ENCODE measurements around the gene CCNYL1. TPM values are rescaled to one million over a fixed set of nuclear protein-coding genes. Genes with fewer than 3 reads are reported as not detected.

CCNYL1 gene
- total and polyA plus RNA-seq, 2 donors (not counting 1 experiment from before 2014, with no cell fraction given): 8.8 to 18.4 TPM

- DNase-seq (ENCODE audit: low read depth in 2 of 2): no peak
- Histone ChIP-seq H3K4me3 (replicated peaks in 1 of 4; ENCODE audit: control extremely low read depth in 1 of 4, insufficient read depth in 1 of 4, low read depth in 3 of 4, low read length in 4 of 4) (no peak overlapping the region), H3K36me3 (ENCODE audit: control insufficient read depth, insufficient read depth, low read length) (no peaks in the 10 kb centered on the region), H3K79me2 (ENCODE audit: control insufficient read depth, insufficient read depth, low read length) (no peaks in the 10 kb centered on the region), H3K9me3 (ENCODE audit: control insufficient read depth, insufficient read depth, low read depth, low read length) (no peaks in the 10 kb centered on the region), H2AFZ (ENCODE audit: low read length) (no peak overlapping the region), H3K27ac (ENCODE audit: insufficient read depth, low read length) (no peak overlapping the region), H3K4me2 (ENCODE audit: extremely low read depth, insufficient read depth, low read length) (no peak overlapping the region), H3K9ac (ENCODE audit: insufficient read depth, low read length) (no peak overlapping the region), H4K20me1 (ENCODE audit: control insufficient read depth, extremely low read depth, insufficient read depth, low read length) (no peaks in the 10 kb centered on the region), H3K4me1 (ENCODE audit: control insufficient read depth, extremely low read depth, insufficient read depth, low read length) (no peaks in the 10 kb centered on the region), H3K27me3 (ENCODE audit: control insufficient read depth, insufficient read depth, low read length) (no peaks in the 10 kb centered on the region)
- TF ChIP-seq CTCF (conservative IDR thresholded peaks at IDR 0.05 in 1 of 2, IDR thresholded peaks at IDR 0.05 in 1 of 2; ENCODE audit: low read depth in 1 of 2, low read length in 2 of 2): no peak
- TF ChIP-seq EZH2 (IDR thresholded peaks at IDR 0.05; ENCODE audit: low read length, missing control alignments): no peak
Observed at GRCh38 chr2:207765547-207765946, 54.1 kb downstream of the CCNYL1 start.

GRCh38 chr2:207766041-207766551 is 54.7 kb downstream of the CCNYL1 start:
- no peak overlapping the region for H3K9ac ChIP-seq (ENCODE audit: insufficient read depth, low read length)
- no peaks in the 10 kb centered on the region for H3K4me1 ChIP-seq (ENCODE audit: control insufficient read depth, extremely low read depth, insufficient read depth, low read length)
- H3K4me3 ChIP-seq (replicated peaks in 1 of 4; ENCODE audit: control extremely low read depth in 1 of 4, insufficient read depth in 1 of 4, low read depth in 3 of 4, low read length in 4 of 4): no peak overlapping the region
- H3K79me2 ChIP-seq (ENCODE audit: control insufficient read depth, insufficient read depth, low read length): no peaks in the 10 kb centered on the region
- H3K4me2 ChIP-seq (ENCODE audit: extremely low read depth, insufficient read depth, low read length): no peak overlapping the region
- H3K9me3 ChIP-seq (ENCODE audit: control insufficient read depth, insufficient read depth, low read depth, low read length): no peaks in the 10 kb centered on the region
- H2AFZ ChIP-seq (ENCODE audit: low read length): no peak overlapping the region
- H3K27me3 ChIP-seq (ENCODE audit: control insufficient read depth, insufficient read depth, low read length): no peaks in the 10 kb centered on the region
- no peak for DNase-seq (ENCODE audit: low read depth in 2 of 2)
- H3K36me3 ChIP-seq (ENCODE audit: control insufficient read depth, insufficient read depth, low read length): no peaks in the 10 kb centered on the region
- no peak for TF ChIP-seq CTCF (conservative IDR thresholded peaks at IDR 0.05 in 1 of 2, IDR thresholded peaks at IDR 0.05 in 1 of 2; ENCODE audit: low read depth in 1 of 2, low read length in 2 of 2)
- no peak for TF ChIP-seq EZH2 (IDR thresholded peaks at IDR 0.05; ENCODE audit: low read length, missing control alignments)
- H4K20me1 ChIP-seq (ENCODE audit: control insufficient read depth, extremely low read depth, insufficient read depth, low read length): no peaks in the 10 kb centered on the region
- no peak overlapping the region for H3K27ac ChIP-seq (ENCODE audit: insufficient read depth, low read length)

- no peaks in the 10 kb centered on the region for H4K20me1 ChIP-seq (ENCODE audit: control insufficient read depth, extremely low read depth, insufficient read depth, low read length)
- H3K9me3 ChIP-seq (ENCODE audit: control insufficient read depth, insufficient read depth, low read depth, low read length): no peaks in the 10 kb centered on the region
- H3K4me3 ChIP-seq (replicated peaks in 1 of 4; ENCODE audit: control extremely low read depth in 1 of 4, insufficient read depth in 1 of 4, low read depth in 3 of 4, low read length in 4 of 4): no peak overlapping the region
- H3K9ac ChIP-seq (ENCODE audit: insufficient read depth, low read length): no peak overlapping the region
- H3K27me3 ChIP-seq (ENCODE audit: control insufficient read depth, insufficient read depth, low read length): no peaks in the 10 kb centered on the region
- no peaks in the 10 kb centered on the region for H3K4me1 ChIP-seq (ENCODE audit: control insufficient read depth, extremely low read depth, insufficient read depth, low read length)
- no peaks in the 10 kb centered on the region for H3K36me3 ChIP-seq (ENCODE audit: control insufficient read depth, insufficient read depth, low read length)
- H3K79me2 ChIP-seq (ENCODE audit: control insufficient read depth, insufficient read depth, low read length): no peaks in the 10 kb centered on the region
- H3K4me2 ChIP-seq (ENCODE audit: extremely low read depth, insufficient read depth, low read length): no peak overlapping the region
- H2AFZ ChIP-seq (ENCODE audit: low read length): no peak overlapping the region
- peak in 1 of 2 donors; percentile 15 for DNase-seq (ENCODE audit: low read depth in 2 of 2)
- no peak overlapping the region for H3K27ac ChIP-seq (ENCODE audit: insufficient read depth, low read length)
- TF ChIP-seq EZH2 (IDR thresholded peaks at IDR 0.05; ENCODE audit: low read length, missing control alignments): no peak
- TF ChIP-seq CTCF (conservative IDR thresholded peaks at IDR 0.05 in 1 of 2, IDR thresholded peaks at IDR 0.05 in 1 of 2; ENCODE audit: low read depth in 1 of 2, low read length in 2 of 2): no peak
Observed at GRCh38 chr2:207766697-207767460, 55.4 kb downstream of the CCNYL1 start.

Data from fibroblast of lung (primary cell).